Measurements from ENCODE around the gene PSEN2. TPM values are rescaled to one million over a fixed set of nuclear protein-coding genes. Genes with fewer than 3 reads are reported as not detected.
A peak's percentile ranks its signal among the peaks of the same experiment; 100 is the strongest.
"Not testable (repeated sequence)": the region's sequence is repeated elsewhere in the genome, so short reads cannot be mapped to it uniquely, and the experiment has no call there.

Gene PSEN2
- total RNA-seq, 1 donor, result 2.9 TPM

DNA sequence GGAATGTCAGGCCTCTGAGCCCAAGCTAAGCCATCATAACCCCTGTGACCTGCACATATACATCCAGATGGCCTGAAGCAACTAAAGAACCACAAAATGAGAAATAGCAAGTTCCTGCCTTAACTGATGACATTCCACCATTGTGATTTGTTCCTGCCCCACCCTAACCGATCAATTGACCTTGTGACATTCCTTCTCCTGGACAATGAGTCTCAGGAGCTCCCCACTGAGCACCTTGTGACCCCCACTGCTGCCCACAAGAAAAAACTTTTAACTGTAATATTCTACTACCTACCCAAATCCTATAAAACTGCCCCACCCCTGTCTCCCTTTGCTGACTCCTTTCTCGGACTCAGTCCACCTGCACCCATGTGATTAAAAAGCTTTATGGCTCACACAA lies 32.5 kb upstream of the PSEN2 start:
- not testable (repeated sequence) for H3K4me3 ChIP-seq (ENCODE audit: low read length); H3K27me3 ChIP-seq (ENCODE audit: insufficient read depth, low read length); H3K4me1 ChIP-seq (ENCODE audit: insufficient read depth, low read length); H3K9me3 ChIP-seq (ENCODE audit: low read depth, low read length)

DNA sequence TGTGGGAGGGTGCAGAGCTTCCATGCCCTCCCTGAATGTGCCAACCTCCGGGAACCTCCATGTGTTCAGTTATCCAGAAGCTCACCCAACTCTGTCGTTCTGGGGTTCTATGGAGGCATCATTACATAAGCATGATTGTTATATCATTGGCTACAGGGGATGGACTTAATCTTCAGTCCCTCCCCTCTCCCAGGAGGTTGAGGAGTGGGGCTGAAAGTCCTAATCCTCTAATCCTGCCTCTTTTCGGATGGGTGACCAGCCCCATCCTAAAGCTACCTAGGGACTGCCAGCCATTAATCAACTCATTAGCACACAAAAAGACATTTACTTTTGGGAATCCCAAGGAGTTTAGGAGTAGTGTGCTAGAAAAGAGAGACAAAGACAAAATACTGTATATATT lies 32.0 kb upstream of the PSEN2 start:
- no peaks in the 10 kb centered on the region for H3K9me3 ChIP-seq (ENCODE audit: low read depth, low read length)

DNA sequence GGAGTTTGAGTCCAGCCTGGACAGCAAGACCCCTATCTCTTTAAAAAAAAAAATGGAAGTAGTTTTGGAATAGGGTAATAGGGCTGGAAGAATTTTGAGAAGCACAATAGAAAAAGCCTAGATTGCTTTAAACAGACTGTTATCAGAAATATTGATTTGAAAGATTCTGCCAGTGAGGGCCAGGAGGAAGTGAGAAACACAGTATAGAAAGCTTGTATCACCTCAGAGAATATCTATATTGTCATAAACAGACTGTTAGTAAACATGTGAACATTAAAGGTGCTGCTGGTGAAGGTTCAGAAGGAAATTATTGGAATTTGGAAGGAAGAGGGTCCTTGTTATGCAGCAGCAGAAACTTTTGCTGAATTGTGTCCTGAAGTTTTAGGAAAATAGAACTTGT lies 24.8 kb upstream of the PSEN2 start:
- Histone ChIP-seq H3K9me3 (ENCODE audit: low read depth, low read length) (no peaks in the 10 kb centered on the region), H3K4me1 (ENCODE audit: insufficient read depth, low read length) (no peaks in the 10 kb centered on the region), H3K4me3 (ENCODE audit: low read length) (no peak overlapping the region), H3K27me3 (ENCODE audit: insufficient read depth, low read length) (no peaks in the 10 kb centered on the region)

More for the DNA sequence above, 32.0 kb upstream of the PSEN2 start:
- no peaks in the 10 kb centered on the region for H3K27me3 ChIP-seq (ENCODE audit: insufficient read depth, low read length)
- no peak overlapping the region for H3K4me3 ChIP-seq (ENCODE audit: low read length)
- H3K4me1 ChIP-seq (ENCODE audit: insufficient read depth, low read length), result no peaks in the 10 kb centered on the region

GRCh38 chr1:226846786-226847185 lies 23.6 kb upstream of the PSEN2 start:
- no peaks in the 10 kb centered on the region for H3K9me3 ChIP-seq (ENCODE audit: low read depth, low read length)
- H3K27me3 ChIP-seq (ENCODE audit: insufficient read depth, low read length), result no peaks in the 10 kb centered on the region
- H3K4me3 ChIP-seq (ENCODE audit: low read length), result no peak overlapping the region
- H3K4me1 ChIP-seq (ENCODE audit: insufficient read depth, low read length), result no peaks in the 10 kb centered on the region

- not testable (repeated sequence) for H3K27me3 ChIP-seq (ENCODE audit: insufficient read depth, low read length); H3K9me3 ChIP-seq (ENCODE audit: low read depth, low read length); H3K4me1 ChIP-seq (ENCODE audit: insufficient read depth, low read length); H3K4me3 ChIP-seq (ENCODE audit: low read length)
Measured at GRCh38 chr1:226854548-226854947, 15.9 kb upstream of the PSEN2 start.

DNA sequence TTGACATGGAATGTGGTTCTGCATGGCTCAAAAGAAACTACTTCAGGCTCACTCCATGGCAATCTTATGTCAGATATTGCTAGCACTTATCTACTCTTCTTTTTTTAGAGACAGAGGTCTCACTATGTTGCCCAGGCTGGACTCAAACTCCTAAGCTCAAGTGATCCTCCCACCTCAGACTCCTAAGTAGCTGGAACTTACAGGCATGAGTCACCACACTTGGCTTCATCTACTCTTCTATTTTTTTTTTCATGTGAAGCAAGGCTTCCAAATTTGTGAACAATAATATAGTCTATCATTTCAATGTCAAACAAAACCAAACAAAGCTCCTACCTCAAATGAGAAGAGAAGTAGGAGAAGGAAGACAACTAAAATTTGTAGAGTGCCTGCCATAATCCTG lies 7.5 kb upstream of the PSEN2 start:
- Histone ChIP-seq H3K9me3 (ENCODE audit: low read depth, low read length) (no peaks in the 10 kb centered on the region), H3K27me3 (ENCODE audit: insufficient read depth, low read length) (no peaks in the 10 kb centered on the region), H3K4me1 (ENCODE audit: insufficient read depth, low read length) (no peaks in the 10 kb centered on the region), H3K4me3 (ENCODE audit: low read length) (no peak overlapping the region)

DNA sequence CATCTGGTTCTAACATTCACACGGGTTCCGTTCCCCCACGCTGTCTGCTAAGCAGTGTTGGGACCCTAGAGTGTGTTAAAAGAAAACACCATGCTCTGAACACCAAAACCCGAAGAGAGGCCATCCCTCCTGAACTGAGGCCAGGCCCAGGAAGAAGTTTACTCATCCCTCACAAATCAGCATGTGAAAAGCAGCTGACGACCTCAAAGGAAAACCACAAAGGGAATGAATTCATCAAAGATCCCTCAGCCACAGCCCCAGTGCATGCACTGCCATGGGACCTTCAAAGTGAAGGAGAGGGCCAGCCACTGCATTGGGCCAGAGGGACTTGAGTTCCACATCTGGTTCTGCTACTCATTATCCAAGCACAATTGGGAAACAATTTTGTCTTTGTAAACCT lies 7.0 kb upstream of the PSEN2 start:
- no peaks in the 10 kb centered on the region for H3K9me3 ChIP-seq (ENCODE audit: low read depth, low read length)
- H3K4me1 ChIP-seq (ENCODE audit: insufficient read depth, low read length), result no peaks in the 10 kb centered on the region
- H3K27me3 ChIP-seq (ENCODE audit: insufficient read depth, low read length), result no peaks in the 10 kb centered on the region
- no peak overlapping the region for H3K4me3 ChIP-seq (ENCODE audit: low read length)

GRCh38 chr1:226864311-226864710 lies 6.1 kb upstream of the PSEN2 start:
- H3K9me3 ChIP-seq (ENCODE audit: low read depth, low read length), result no peaks in the 10 kb centered on the region
- no peak overlapping the region for H3K4me3 ChIP-seq (ENCODE audit: low read length)
- peaks cover 2% of the 10 kb centered on the region for H3K27me3 ChIP-seq (ENCODE audit: insufficient read depth, low read length)
- H3K4me1 ChIP-seq (ENCODE audit: insufficient read depth, low read length), result no peaks in the 10 kb centered on the region

DNA sequence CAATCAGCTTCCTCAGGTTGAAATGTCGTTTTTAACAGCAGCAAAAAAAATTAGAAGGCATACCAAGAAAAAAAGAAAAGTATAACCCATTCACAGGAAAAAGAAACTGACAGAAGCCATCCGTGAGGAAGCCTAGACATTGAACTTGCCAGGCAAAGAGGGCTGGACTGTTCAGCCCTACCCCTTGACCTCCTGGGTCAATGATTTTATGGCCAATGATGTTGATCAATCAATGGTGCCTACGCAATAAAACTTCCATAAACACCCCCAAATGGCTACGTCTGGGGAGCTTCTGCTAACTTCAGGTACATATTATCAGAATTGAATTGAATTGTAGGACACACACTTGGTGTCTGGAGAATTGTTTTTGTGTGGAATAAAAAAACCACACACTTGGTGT lies 4.8 kb upstream of the PSEN2 start:
- H3K4me3 ChIP-seq (ENCODE audit: low read length), result no peak overlapping the region
- H3K9me3 ChIP-seq (ENCODE audit: low read depth, low read length), result no peaks in the 10 kb centered on the region
- peaks cover 5% of the 10 kb centered on the region for H3K27me3 ChIP-seq (ENCODE audit: insufficient read depth, low read length)
- H3K4me1 ChIP-seq (ENCODE audit: insufficient read depth, low read length), result peaks cover 6% of the 10 kb centered on the region

DNA sequence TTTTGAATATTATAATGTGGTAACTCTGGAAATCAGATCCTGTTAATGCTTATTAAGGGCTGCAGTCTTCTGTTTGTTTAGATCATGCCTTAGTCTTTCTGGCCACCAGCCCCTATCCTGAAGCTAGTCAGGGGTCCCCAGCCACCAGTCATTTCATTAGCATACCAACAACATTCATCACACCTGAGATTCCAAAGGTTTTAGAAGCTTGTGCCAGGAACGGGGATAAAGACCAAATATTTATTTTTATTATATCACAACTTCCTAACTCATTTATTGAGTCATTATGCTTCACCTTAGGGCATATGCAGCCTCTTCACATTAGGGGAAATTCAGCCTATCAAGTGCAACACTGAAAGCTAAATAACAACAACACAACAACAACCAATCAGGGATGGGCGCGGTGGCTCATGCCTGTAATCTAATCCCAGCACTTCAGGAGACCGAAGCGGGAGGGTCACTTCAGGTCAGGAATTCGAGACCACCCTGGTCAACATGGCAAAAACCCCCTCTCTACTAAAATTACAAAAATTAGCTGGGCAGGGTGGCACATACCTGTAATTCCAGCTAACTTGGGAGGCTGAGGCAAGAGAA lies 2.9 kb upstream of the PSEN2 start:
- H3K4me1 ChIP-seq (ENCODE audit: insufficient read depth, low read length), result peaks cover 18% of the 10 kb centered on the region
- peaks cover 5% of the 10 kb centered on the region for H3K27me3 ChIP-seq (ENCODE audit: insufficient read depth, low read length)
- no peaks in the 10 kb centered on the region for H3K9me3 ChIP-seq (ENCODE audit: low read depth, low read length)
- no peak overlapping the region for H3K4me3 ChIP-seq (ENCODE audit: low read length)

DNA sequence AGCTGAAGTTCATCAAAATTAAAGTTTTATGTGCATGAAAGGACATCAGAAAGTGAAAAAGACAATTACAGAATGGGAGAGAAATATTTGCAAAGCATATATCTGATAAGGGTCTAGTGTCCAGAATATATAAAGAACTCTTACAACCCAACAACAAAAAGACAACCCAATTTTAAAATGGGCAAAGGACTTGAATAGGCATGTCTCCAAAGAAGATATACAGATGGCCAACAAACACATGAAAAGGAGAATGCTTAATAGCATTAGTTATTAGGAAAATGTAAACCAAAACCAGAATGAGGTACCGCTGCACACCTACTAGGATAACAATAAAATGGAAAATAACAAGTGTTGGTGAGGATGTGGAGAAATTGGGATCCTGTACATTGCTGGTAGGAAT lies 1.7 kb upstream of the PSEN2 start:
- peaks cover 5% of the 10 kb centered on the region for H3K27me3 ChIP-seq (ENCODE audit: insufficient read depth, low read length)
- no peak overlapping the region for H3K4me3 ChIP-seq (ENCODE audit: low read length)
- H3K9me3 ChIP-seq (ENCODE audit: low read depth, low read length), result no peaks in the 10 kb centered on the region
- H3K4me1 ChIP-seq (ENCODE audit: insufficient read depth, low read length), result peaks cover 18% of the 10 kb centered on the region

DNA sequence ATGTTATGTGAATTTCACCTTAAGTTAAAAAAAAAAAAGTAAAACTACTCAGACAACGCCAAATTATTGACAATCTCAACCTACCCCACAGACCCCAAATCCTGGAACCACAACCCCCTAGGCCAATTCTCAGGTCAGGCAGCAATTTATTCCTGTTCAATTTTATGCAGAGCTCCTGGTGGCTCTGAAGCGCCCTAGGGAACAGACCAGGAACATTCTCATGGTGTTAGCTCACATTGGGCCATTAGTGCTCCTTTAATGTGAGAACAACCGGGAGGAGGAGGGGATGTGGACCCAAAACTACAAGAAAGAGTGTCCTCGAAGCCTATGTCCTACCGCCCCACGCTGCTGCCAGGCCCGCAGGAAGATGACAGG lies 403 bp upstream of the PSEN2 start:
- Histone ChIP-seq H3K9me3 (ENCODE audit: low read depth, low read length) (no peaks in the 10 kb centered on the region), H3K4me1 (ENCODE audit: insufficient read depth, low read length) (peaks cover 18% of the 10 kb centered on the region), H3K27me3 (ENCODE audit: insufficient read depth, low read length) (peaks cover 5% of the 10 kb centered on the region), H3K4me3 (ENCODE audit: low read length) (peak overlapping the region; percentile 57)

GRCh38 chr1:226871636-226872327 lies 1.4 kb downstream of the PSEN2 start:
- H3K4me3 ChIP-seq (ENCODE audit: low read length), result no peak overlapping the region

DNA sequence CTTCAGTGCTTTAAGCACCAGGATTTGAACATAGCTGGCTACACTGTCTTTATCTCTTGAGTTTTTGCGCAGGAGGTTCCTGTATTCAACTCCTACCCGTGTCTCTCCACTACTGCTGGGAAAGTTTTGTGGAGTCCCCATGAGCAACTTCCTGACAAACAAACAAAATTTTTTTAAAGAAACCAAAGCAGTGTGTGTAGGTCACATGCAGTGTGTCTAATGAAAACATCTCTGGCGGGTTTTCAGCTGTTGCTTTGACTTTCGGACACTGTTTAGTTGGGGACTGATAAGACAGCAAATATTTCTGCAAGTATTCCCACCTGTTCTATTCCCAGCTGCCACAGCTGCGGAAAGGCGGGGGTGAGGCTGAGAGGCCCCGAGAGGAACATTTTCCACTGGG lies 2.0 kb downstream of the PSEN2 start:
- H3K4me3 ChIP-seq (ENCODE audit: low read length), result no peak overlapping the region
- H3K4me1 ChIP-seq (ENCODE audit: insufficient read depth, low read length), result peaks cover 18% of the 10 kb centered on the region
- no peaks in the 10 kb centered on the region for H3K9me3 ChIP-seq (ENCODE audit: low read depth, low read length)

More at GRCh38 chr1:226871636-226872327, 1.4 kb downstream of the PSEN2 start:
- H3K4me1 ChIP-seq (ENCODE audit: insufficient read depth, low read length), result peaks cover 18% of the 10 kb centered on the region
- H3K9me3 ChIP-seq (ENCODE audit: low read depth, low read length), result no peaks in the 10 kb centered on the region
- peaks cover 5% of the 10 kb centered on the region for H3K27me3 ChIP-seq (ENCODE audit: insufficient read depth, low read length)

GRCh38 chr1:226873771-226874578 lies 3.6 kb downstream of the PSEN2 start:
- Histone ChIP-seq H3K27me3 (ENCODE audit: insufficient read depth, low read length) (peaks cover 3% of the 10 kb centered on the region), H3K9me3 (ENCODE audit: low read depth, low read length) (no peaks in the 10 kb centered on the region), H3K4me3 (ENCODE audit: low read length) (no peak overlapping the region), H3K4me1 (ENCODE audit: insufficient read depth, low read length) (peaks cover 18% of the 10 kb centered on the region)

More for the DNA sequence above, 2.0 kb downstream of the PSEN2 start:
- peaks cover 5% of the 10 kb centered on the region for H3K27me3 ChIP-seq (ENCODE audit: insufficient read depth, low read length)

Measured in mononuclear cell (primary cell).